ENCODE measurements around the gene MYO1D. TPM values are rescaled to one million over a fixed set of nuclear protein-coding genes. Genes with fewer than 3 reads are reported as not detected.
A peak's percentile ranks its signal among the peaks of the same experiment; 100 is the strongest.

The MYO1D gene
- total and polyA plus RNA-seq, 4 donors, result 4.5 to 22.9 (median 13.3) TPM

- TF ChIP-seq ZBTB33 (IDR thresholded peaks at IDR 0.05) (no peak), YY1 (IDR thresholded peaks at IDR 0.05) (peak; percentile 33)
Observed at GRCh38 chr17:32792207-32792606, 84.7 kb downstream of the MYO1D start (continued).

- no peak for TF ChIP-seq HNF4G (IDR thresholded peaks at IDR 0.05)
- TF ChIP-seq SP1 (IDR thresholded peaks at IDR 0.05), result no peak
- TF ChIP-seq JUND (IDR thresholded peaks at IDR 0.05), result no peak
- TF ChIP-seq YY1 (IDR thresholded peaks at IDR 0.05), result no peak
- no peak for TF ChIP-seq REST (IDR thresholded peaks at IDR 0.05)
- TF ChIP-seq FOXA2 (IDR thresholded peaks at IDR 0.05), result no peak
- no peak for TF ChIP-seq NR2F2 (IDR thresholded peaks at IDR 0.05)
- no peak for TF ChIP-seq CTCF (IDR thresholded peaks at IDR 0.05; ENCODE audit: low read depth, low read length, missing input control)
- no peak for TF ChIP-seq RXRA (IDR thresholded peaks at IDR 0.05)
- no peaks in the 10 kb centered on the region for H3K9me3 ChIP-seq (ENCODE audit: control insufficient read depth in 4 of 4, low read length in 3 of 4)
- peaks cover 0 to 2% (median 0%) of the 10 kb centered on the region in 4 donors for H3K4me1 ChIP-seq (ENCODE audit: control insufficient read depth in 4 of 4, insufficient read depth in 4 of 4, low read length in 3 of 4)
- no peak overlapping the region for H3K27ac ChIP-seq (ENCODE audit: low read depth in 1 of 2, low read length in 2 of 2)
- no peaks in the 10 kb centered on the region for H3K27me3 ChIP-seq (ENCODE audit: control insufficient read depth in 4 of 4, insufficient read depth in 4 of 4, low read length in 3 of 4)
- no peaks in the 10 kb centered on the region for H3K36me3 ChIP-seq (ENCODE audit: control insufficient read depth in 4 of 4, insufficient read depth in 3 of 4, low read depth in 1 of 4, low read length in 3 of 4)
- WGBS, result 98% methylated on average over 3 of the region's 3 CpGs
- DNase-seq (ENCODE audit: low spot score), result no peak
- H3K4me3 ChIP-seq (ENCODE audit: low read depth in 1 of 3, low read length in 3 of 3), result no peak overlapping the region
- H3K9ac ChIP-seq (ENCODE audit: low read depth in 1 of 2, low read length in 2 of 2), result no peak overlapping the region
Observed at GRCh38 chr17:32786169-32786568, 90.8 kb downstream of the MYO1D start.

GRCh38 chr17:32784113-32784512 is 92.8 kb downstream of the MYO1D start:
- Histone ChIP-seq H3K4me3 (ENCODE audit: low read depth in 1 of 3, low read length in 3 of 3) (no peak overlapping the region), H3K27ac (ENCODE audit: low read depth in 1 of 2, low read length in 2 of 2) (no peak overlapping the region), H3K9ac (ENCODE audit: low read depth in 1 of 2, low read length in 2 of 2) (no peak overlapping the region), H3K27me3 (ENCODE audit: control insufficient read depth in 4 of 4, insufficient read depth in 4 of 4, low read length in 3 of 4) (no peaks in the 10 kb centered on the region), H3K36me3 (ENCODE audit: control insufficient read depth in 4 of 4, insufficient read depth in 3 of 4, low read depth in 1 of 4, low read length in 3 of 4) (no peaks in the 10 kb centered on the region), H3K9me3 (ENCODE audit: control insufficient read depth in 4 of 4, low read length in 3 of 4) (no peaks in the 10 kb centered on the region), H3K4me1 (ENCODE audit: control insufficient read depth in 4 of 4, insufficient read depth in 4 of 4, low read length in 3 of 4) (peaks cover 0 to 2% (median 0%) of the 10 kb centered on the region in 4 donors)
- WGBS, result 84% methylated on average over 3 of the region's 3 CpGs
- DNase-seq (ENCODE audit: low spot score), result no peak
- no peak for TF ChIP-seq MAX (IDR thresholded peaks at IDR 0.05)
- no peak for TF ChIP-seq TAF1 (conservative IDR thresholded peaks at IDR 0.05)
- no peak for TF ChIP-seq RXRA (IDR thresholded peaks at IDR 0.05)
- TF ChIP-seq HNF4G (IDR thresholded peaks at IDR 0.05), result no peak
- no peak for TF ChIP-seq REST (IDR thresholded peaks at IDR 0.05)
- TF ChIP-seq RAD21 (IDR thresholded peaks at IDR 0.05), result no peak
- no peak for TF ChIP-seq CTCF (IDR thresholded peaks at IDR 0.05; ENCODE audit: low read depth, low read length, missing input control)
- no peak for TF ChIP-seq HNF4A (conservative IDR thresholded peaks at IDR 0.05)
- TF ChIP-seq EGR1 (IDR thresholded peaks at IDR 0.05; ENCODE audit: low read depth in 2 of 2), result no peak
- TF ChIP-seq GABPA (IDR thresholded peaks at IDR 0.05 in 1 of 2, conservative IDR thresholded peaks at IDR 0.05 in 1 of 2), result no peak
- TF ChIP-seq YY1 (IDR thresholded peaks at IDR 0.05), result no peak
- TF ChIP-seq FOXA1 (IDR thresholded peaks at IDR 0.05), result no peak
- no peak for TF ChIP-seq FOXA2 (IDR thresholded peaks at IDR 0.05)

Measured in liver (tissue), 9 donors.